B cell (primary cell): ENCODE measurements around the gene RAB3IL1.

Source experiments
- EZH2 ChIP-seq: IDR thresholded peaks from 2 replicates; pipeline ENCODE4 v1.6.1; 2012; ENCODE audit warnings: borderline replicate concordance, low read depth, mild to moderate bottlenecking, moderate library complexity, low read length; ENCODE audit not compliant: insufficient read depth, poor library complexity, severe bottlenecking
- TF ChIP-seq, protein P1 (sequence below): fragments of 200-600 bp; IDR thresholded peaks from one replicate; pipeline ENCODE4 v1.8.0; 2022; ENCODE audit warnings: antibody characterized with exemption, mild to moderate bottlenecking

DNA sequence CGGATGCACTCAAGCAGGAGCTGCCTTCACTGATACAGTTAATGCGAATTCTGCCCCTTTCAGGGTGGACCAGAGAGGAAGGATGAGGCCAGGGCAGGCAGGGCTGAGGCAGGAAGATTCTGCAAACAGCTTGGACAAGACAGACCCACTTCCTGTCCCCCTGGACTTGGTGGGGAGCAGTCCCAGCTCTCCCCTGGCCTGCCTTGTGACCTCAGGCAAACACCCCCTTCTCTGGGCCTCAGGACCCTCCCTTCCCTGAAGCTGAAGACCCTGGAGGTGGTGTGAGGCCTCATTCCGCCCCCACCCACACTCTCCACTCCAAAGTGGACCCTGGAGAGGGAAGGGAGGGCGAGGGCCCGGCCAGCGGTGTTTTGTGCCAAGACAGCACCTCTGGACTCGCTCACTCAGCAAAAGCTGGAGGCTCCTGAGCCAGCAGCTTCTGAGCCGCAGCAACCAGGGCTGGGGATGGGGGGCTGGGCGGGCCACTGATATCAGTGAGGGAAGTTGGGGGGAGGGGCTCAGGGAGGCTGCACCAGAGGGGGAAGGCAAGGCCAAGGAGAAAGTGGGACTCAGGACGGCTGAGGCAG, 8.5 kb downstream of the RAB3IL1 start:
- TF ChIP-seq, protein P1, sequence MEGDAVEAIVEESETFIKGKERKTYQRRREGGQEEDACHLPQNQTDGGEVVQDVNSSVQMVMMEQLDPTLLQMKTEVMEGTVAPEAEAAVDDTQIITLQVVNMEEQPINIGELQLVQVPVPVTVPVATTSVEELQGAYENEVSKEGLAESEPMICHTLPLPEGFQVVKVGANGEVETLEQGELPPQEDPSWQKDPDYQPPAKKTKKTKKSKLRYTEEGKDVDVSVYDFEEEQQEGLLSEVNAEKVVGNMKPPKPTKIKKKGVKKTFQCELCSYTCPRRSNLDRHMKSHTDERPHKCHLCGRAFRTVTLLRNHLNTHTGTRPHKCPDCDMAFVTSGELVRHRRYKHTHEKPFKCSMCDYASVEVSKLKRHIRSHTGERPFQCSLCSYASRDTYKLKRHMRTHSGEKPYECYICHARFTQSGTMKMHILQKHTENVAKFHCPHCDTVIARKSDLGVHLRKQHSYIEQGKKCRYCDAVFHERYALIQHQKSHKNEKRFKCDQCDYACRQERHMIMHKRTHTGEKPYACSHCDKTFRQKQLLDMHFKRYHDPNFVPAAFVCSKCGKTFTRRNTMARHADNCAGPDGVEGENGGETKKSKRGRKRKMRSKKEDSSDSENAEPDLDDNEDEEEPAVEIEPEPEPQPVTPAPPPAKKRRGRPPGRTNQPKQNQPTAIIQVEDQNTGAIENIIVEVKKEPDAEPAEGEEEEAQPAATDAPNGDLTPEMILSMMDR: no peak
- no peak for TF ChIP-seq EZH2
